HCT116 (cell line): ENCODE results near the gene PBX3. TPM values are rescaled to one million over a fixed set of nuclear protein-coding genes. Genes with fewer than 3 reads are reported as not detected.

ENCODE experiments used
- ATAC-seq: fragments of 200-7000 bp; cut with Tn5 transposase; 2 replicates; pipeline ENCODE4 v1.9.1; 2020; ENCODE audit warnings: mild to moderate bottlenecking, moderate library complexity
- BruUV-seq: library from RNA; stranded (reverse); fragments of 400-500 nt; replicated peaks from 2 replicates; lab custom pipeline; 2021; lab: Mats Ljungman, UMichigan
- CTCF ChIA-PET: fragments of 300-600 bp; sonication (Branson Sonifier 250); formaldehyde crosslinking; loops from one replicate; lab custom pipeline; 2021; ENCODE audit warnings: antibody characterized with exemption; lab: Charles Lee
- POLR2A ChIA-PET: fragments of 300-600, 350-600 bp; sonication (Branson Sonifier 250); formaldehyde crosslinking; loops from one replicate; lab custom pipeline; 2021; ENCODE audit warnings: antibody characterized with exemption; lab: Charles Lee
- RAD21 ChIA-PET, 2 experiments: fragments of 300-600 bp; sonication (Branson Sonifier 250); formaldehyde crosslinking; loops; one replicate each; lab custom pipeline; 2023; ENCODE audit warnings: low total read pairs in 2 of 2; ENCODE audit not compliant: uncharacterized antibody in 2 of 2, unreplicated experiment in 2 of 2, low non-redundant PET in 1 of 2; lab: Charles Lee
- DNase-seq: peaks from one replicate; pipeline ENCODE4 v3.0.0-alpha.2; 2010; ENCODE audit warnings: low read depth, low spot score
- H2AFZ ChIP-seq: fragments of 200-600 bp; shearing (Covaris generic), sonication (generic); 2 replicates; pipeline ENCODE4 v1.6.1; 2017; ENCODE audit warnings: low read depth, mixed run types, mixed read lengths, antibody characterized with exemption, low read length; ENCODE audit not compliant: poor library complexity, severe bottlenecking
- H3K27ac ChIP-seq: 2 replicates; pipeline ENCODE4 v1.5.1; 2012; ENCODE audit warnings: low read depth, low read length
- H3K27me3 ChIP-seq: fragments of 200-600 bp; sonication (generic); 2 replicates; pipeline ENCODE4 v1.6.1; 2016; ENCODE audit warnings: mixed run types, low read length, mixed read lengths; ENCODE audit not compliant: insufficient read depth
- H3K36me3 ChIP-seq, 2 experiments: fragments of 200-500 bp in 1 of 2; fragments of 200-600 bp in 1 of 2; sonication (Bioruptor generic) in 1 of 2; sonication (generic) in 1 of 2; 2 replicates each; pipeline versions ENCODE4 v1.5.1 to v1.6.1; 2014 to 2016; ENCODE audit warnings: low read length in 2 of 2, inconsistent platforms in 1 of 2, mixed read lengths in 1 of 2, mixed run types in 1 of 2; ENCODE audit not compliant: insufficient read depth in 2 of 2, control insufficient read depth in 1 of 2
- H3K4me1 ChIP-seq, 2 experiments: fragments of 200-600 bp in 1 of 2; sonication (generic) in 1 of 2; 2 replicates each; pipeline versions ENCODE4 v1.5.1 to v1.6.1; 2012 to 2017; ENCODE audit warnings: low read length in 2 of 2, inconsistent platforms in 1 of 2, mild to moderate bottlenecking in 1 of 2, mixed read lengths in 1 of 2, mixed run types in 1 of 2, moderate library complexity in 1 of 2; ENCODE audit not compliant: insufficient read depth in 2 of 2, control insufficient read depth in 1 of 2
- H3K4me2 ChIP-seq: fragments of 200-600 bp; sonication (generic); 2 replicates; pipeline ENCODE4 v1.6.1; 2017; ENCODE audit warnings: mixed run types, low read length, mixed read lengths
- H3K4me3 ChIP-seq, 2 experiments: fragments of 200-600 bp in 1 of 2; sonication (generic) in 1 of 2; replicated peaks in 1 of 2; 2 replicates each; pipeline ENCODE4 v1.5.1; 2011 to 2016; ENCODE audit warnings: low read length in 2 of 2, control low read depth in 1 of 2, low read depth in 1 of 2, mild to moderate bottlenecking in 1 of 2, mixed read lengths in 1 of 2, mixed run types in 1 of 2
- H3K79me2 ChIP-seq: fragments of 200-600 bp; sonication (generic); 2 replicates; pipeline ENCODE4 v1.6.1; 2017; ENCODE audit warnings: mild to moderate bottlenecking, mixed run types, low read length, moderate library complexity, mixed read lengths; ENCODE audit not compliant: insufficient read depth
- H3K9ac ChIP-seq: fragments of 200-600 bp; sonication (generic); 2 replicates; pipeline ENCODE4 v1.6.1; 2016; ENCODE audit warnings: low read length, mixed read lengths
- H3K9me2 ChIP-seq: fragments of 200-600 bp; sonication (generic), shearing (Covaris generic); 2 replicates; pipeline ENCODE4 v1.6.1; 2017; ENCODE audit warnings: mixed run types, mild to moderate bottlenecking, moderate library complexity; ENCODE audit not compliant: insufficient read depth
- H3K9me3 ChIP-seq, 2 experiments: fragments of 200-500 bp in 1 of 2; fragments of 200-600 bp in 1 of 2; sonication (Bioruptor generic) in 1 of 2; sonication (generic) in 1 of 2; 2 replicates each; pipeline ENCODE4 v1.6.1; 2014 to 2017; ENCODE audit warnings: low read length in 2 of 2, mixed read lengths in 2 of 2, inconsistent platforms in 1 of 2, low read depth in 1 of 2, mild to moderate bottlenecking in 1 of 2, mixed run types in 1 of 2, moderate library complexity in 1 of 2; ENCODE audit not compliant: control insufficient read depth in 1 of 2, insufficient read depth in 1 of 2
- H4K20me1 ChIP-seq: fragments of 200-600 bp; sonication (generic), shearing (Covaris generic); 2 replicates; pipeline ENCODE4 v1.6.1; 2017; ENCODE audit warnings: mixed run types, mild to moderate bottlenecking, moderate library complexity; ENCODE audit not compliant: insufficient read depth
- CEBPB ChIP-seq: IDR thresholded peaks from 2 replicates; pipeline ENCODE4 v1.6.1; 2012; ENCODE audit warnings: low read depth
- CTCF ChIP-seq, 3 experiments: fragments of 200-600 bp in 1 of 3; sonication (generic) in 1 of 3; IDR thresholded peaks in 2 of 3; conservative IDR thresholded peaks in 1 of 3; 2 replicates each; pipeline ENCODE4 v1.5.1; 2012 to 2017; ENCODE audit warnings: low read depth in 2 of 3, low read length in 2 of 3, antibody characterized with exemption in 1 of 3, borderline replicate concordance in 1 of 3, control low read depth in 1 of 3, mild to moderate bottlenecking in 1 of 3, mixed read lengths in 1 of 3, mixed run types in 1 of 3, moderate library complexity in 1 of 3; ENCODE audit not compliant: insufficient read depth in 1 of 3
- EGR1 ChIP-seq: IDR thresholded peaks from 2 replicates; pipeline ENCODE4 v1.6.1; 2012; ENCODE audit warnings: low read depth
- ELF1 ChIP-seq: IDR thresholded peaks from 2 replicates; pipeline ENCODE4 v1.6.1; 2012; ENCODE audit warnings: low read depth, borderline replicate concordance
- EZH2 ChIP-seq: fragments of 200-600 bp; sonication (generic); IDR thresholded peaks from 2 replicates; pipeline ENCODE4 v1.6.1; 2017; ENCODE audit warnings: antibody characterized with exemption, mixed run types
- FOSL1 ChIP-seq: IDR thresholded peaks from 2 replicates; pipeline ENCODE4 v1.6.1; 2012; ENCODE audit warnings: low read depth
- MAX ChIP-seq: IDR thresholded peaks from 2 replicates; pipeline ENCODE4 v1.6.1; 2012
- POLR2A ChIP-seq: IDR thresholded peaks from 2 replicates; pipeline ENCODE4 v1.7.0; 2011; ENCODE audit warnings: borderline replicate concordance; ENCODE audit not compliant: insufficient read depth, insufficient read length; ENCODE audit errors: extremely low read depth
- POLR2AphosphoS5 ChIP-seq: IDR thresholded peaks from 2 replicates; pipeline ENCODE4 v1.6.1; 2011; ENCODE audit warnings: mild to moderate bottlenecking, low read depth, low read length, moderate library complexity
- SIN3A ChIP-seq: IDR thresholded peaks from 2 replicates; pipeline ENCODE4 v1.6.1; 2012; ENCODE audit warnings: low read depth
- SP1 ChIP-seq: IDR thresholded peaks from 2 replicates; pipeline ENCODE4 v1.6.1; 2012; ENCODE audit warnings: low read depth
- SRF ChIP-seq: IDR thresholded peaks from 2 replicates; pipeline ENCODE4 v1.6.1; 2012; ENCODE audit warnings: low read depth
- YY1 ChIP-seq: IDR thresholded peaks from 2 replicates; pipeline ENCODE4 v1.6.1; 2011; ENCODE audit warnings: low read length, low read depth, moderate library complexity, mild to moderate bottlenecking; ENCODE audit not compliant: insufficient replicate concordance; ENCODE audit errors: extremely low read depth
- ZBTB33 ChIP-seq: IDR thresholded peaks from 2 replicates; pipeline ENCODE4 v1.6.1; 2011; ENCODE audit warnings: mild to moderate bottlenecking, low read length, moderate library complexity; ENCODE audit not compliant: insufficient replicate concordance; ENCODE audit errors: extremely low read depth
- ZNF274 ChIP-seq: fragments of 200-500 bp; sonication (Bioruptor generic); IDR thresholded peaks from 2 replicates; pipeline ENCODE4 v1.6.1; 2014; ENCODE audit warnings: mild to moderate bottlenecking, low read depth, low read length, inconsistent platforms
- intact Hi-C: fragments of 100-400 bp; cut with micrococcal nuclease; formaldehyde crosslinking; loops from 2 replicates; pipeline ENCODE4 v1.10.0; 2022
- total RNA-seq: library from RNA; stranded (reverse); gene quantifications from one replicate; pipeline ENCODE4 v1.2.1, GENCODE V29; 2021; ENCODE audit not compliant: unreplicated experiment

Gene PBX3
- total RNA-seq, 1 experiment from 2014 or later: 13.5 TPM

- TF ChIP-seq EZH2 (no peak), MAX (no peak), POLR2AphosphoS5 (no peak), CEBPB (no peak), ELF1 (no peak), ZNF274 (no peak), FOSL1 (no peak), POLR2A (no peak)
Measured at GRCh38 chr9:126015424-126015823, 268.3 kb downstream of the PBX3 start (continued).

- DNase-seq (no peak), ATAC-seq (no peak)
- Histone ChIP-seq H3K27me3 (no peaks in the 10 kb centered on the region), H2AFZ (no peak overlapping the region), H3K36me3 (no peaks in the 10 kb centered on the region), H3K9ac (no peak overlapping the region), H3K4me3 (no peak overlapping the region), H3K4me1 (no peaks in the 10 kb centered on the region), H3K9me2 (no peaks in the 10 kb centered on the region), H3K27ac (no peak overlapping the region), H3K4me2 (no peak overlapping the region), H4K20me1 (no peaks in the 10 kb centered on the region), H3K79me2 (no peaks in the 10 kb centered on the region), H3K9me3 (no peaks in the 10 kb centered on the region)
- intact Hi-C loops: no loop called here
- CTCF ChIA-PET: no interaction called here
- RAD21 ChIA-PET: no interaction called here
- POLR2A ChIA-PET: no interaction called here
- TF ChIP-seq CEBPB: no peak
- TF ChIP-seq CTCF (IDR thresholded peaks at IDR 0.05 in 2 of 3, conservative IDR thresholded peaks at IDR 0.05 in 1 of 3; ENCODE audit: borderline replicate concordance in 1 of 3, insufficient read depth in 1 of 3, low read depth in 2 of 3, low read length in 2 of 3): no peak
- no peak for TF ChIP-seq EZH2
- TF ChIP-seq SIN3A: no peak
- TF ChIP-seq FOSL1: no peak
- no peak for TF ChIP-seq MAX
- TF ChIP-seq SRF: no peak
- no peak for TF ChIP-seq EGR1
- TF ChIP-seq POLR2AphosphoS5: no peak
- TF ChIP-seq POLR2A: no peak
- TF ChIP-seq SP1: no peak
- TF ChIP-seq YY1: no peak
- TF ChIP-seq ZBTB33: no peak
- BruUV-seq: no TSS peak
Measured at GRCh38 chr9:126016579-126017290, 269.6 kb downstream of the PBX3 start.
